ENCODE data around the gene RIMBP2. TPM values are rescaled to one million over a fixed set of nuclear protein-coding genes. Genes with fewer than 3 reads are reported as not detected.

RIMBP2 gene
- total RNA-seq, 1 donor from 2014 or later = 0.09 TPM

DNA sequence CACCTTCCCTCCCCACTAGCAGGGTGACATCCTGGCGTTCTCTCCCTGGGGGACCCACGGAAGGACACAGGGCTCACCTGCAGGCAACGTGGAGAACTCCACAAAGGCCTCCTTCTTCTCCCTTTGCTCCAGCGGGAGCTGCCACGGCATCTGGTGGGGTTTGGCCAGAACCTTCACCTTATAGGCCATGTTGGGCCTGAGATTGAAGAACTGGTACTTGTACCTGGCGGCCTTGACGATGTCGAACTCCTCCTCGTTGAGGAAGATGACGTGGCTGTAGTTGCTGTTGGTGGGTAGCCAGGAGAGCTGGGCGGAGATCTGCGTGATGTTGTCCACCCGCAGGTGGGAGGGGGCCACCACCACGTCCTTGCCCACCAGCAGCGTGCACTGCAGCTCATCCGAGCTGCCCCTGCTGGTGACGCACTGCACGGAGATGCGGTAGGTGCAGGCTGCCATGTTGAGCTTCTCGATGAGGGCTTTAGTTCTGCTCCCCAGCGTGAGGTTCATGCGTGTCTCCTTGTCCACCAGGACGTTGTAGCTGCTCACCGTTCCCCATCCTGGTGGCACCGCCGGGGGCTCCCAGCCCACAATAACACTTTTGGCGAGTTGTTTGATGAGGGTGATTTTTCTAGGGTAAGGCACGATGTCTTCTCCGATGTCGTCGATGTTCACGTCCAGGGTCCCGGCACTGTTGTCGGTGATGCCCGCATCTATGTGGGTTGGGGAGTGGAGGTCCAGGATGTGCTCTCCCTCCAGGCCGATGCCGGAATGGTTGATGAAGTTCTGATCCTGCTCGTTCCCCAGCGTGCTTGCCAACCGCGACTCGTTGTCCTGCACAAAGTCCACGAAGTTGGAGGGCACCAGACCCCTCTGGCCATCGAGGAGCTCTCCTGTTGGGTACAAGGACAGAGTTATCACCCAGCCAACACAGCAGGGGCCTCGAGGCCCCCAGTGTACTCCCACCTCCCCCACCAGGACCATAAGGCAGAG is 274.0 kb downstream of the RIMBP2 start:
- intact Hi-C loops (cut with DNase I) = no loop called here
- no peak for ATAC-seq

DNA sequence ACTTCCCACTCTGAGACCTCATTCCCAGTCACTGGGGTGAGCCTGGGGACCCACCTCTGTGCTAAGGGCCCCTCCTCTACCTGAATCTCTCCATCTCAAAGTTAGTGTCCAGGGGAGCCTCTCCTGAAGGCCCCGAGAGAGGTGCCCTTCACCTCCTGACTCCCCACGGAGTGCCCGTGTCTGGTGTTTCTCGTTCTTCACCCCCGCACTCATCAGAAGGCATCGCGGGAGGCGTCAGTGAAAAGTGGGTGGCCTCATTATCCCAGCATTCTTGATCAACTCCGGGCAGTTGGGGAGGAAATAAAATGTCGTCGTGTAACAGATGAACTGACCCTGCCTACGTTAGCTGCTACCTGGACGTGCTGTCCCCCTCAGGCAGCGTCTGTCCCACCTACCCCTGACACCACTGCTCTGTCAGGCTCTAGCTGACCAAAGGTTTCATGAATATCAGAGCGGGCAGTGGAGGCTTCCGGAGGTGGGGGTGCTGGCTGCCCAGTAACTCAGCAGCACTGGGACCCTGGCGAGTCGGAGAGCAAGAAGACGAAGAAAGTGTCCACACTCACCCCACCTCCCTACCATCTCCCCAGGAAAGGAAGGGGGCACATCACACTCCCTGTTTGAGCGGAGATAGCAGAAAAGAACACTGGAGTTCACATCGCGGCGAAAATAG is 275.6 kb downstream of the RIMBP2 start:
- H3K36me3 ChIP-seq = no peaks in the 10 kb centered on the region
- no peaks in the 10 kb centered on the region for H3K9me3 ChIP-seq
- ATAC-seq (no peak), DNase-seq (peak; percentile 34)
- TF ChIP-seq, protein P1, sequence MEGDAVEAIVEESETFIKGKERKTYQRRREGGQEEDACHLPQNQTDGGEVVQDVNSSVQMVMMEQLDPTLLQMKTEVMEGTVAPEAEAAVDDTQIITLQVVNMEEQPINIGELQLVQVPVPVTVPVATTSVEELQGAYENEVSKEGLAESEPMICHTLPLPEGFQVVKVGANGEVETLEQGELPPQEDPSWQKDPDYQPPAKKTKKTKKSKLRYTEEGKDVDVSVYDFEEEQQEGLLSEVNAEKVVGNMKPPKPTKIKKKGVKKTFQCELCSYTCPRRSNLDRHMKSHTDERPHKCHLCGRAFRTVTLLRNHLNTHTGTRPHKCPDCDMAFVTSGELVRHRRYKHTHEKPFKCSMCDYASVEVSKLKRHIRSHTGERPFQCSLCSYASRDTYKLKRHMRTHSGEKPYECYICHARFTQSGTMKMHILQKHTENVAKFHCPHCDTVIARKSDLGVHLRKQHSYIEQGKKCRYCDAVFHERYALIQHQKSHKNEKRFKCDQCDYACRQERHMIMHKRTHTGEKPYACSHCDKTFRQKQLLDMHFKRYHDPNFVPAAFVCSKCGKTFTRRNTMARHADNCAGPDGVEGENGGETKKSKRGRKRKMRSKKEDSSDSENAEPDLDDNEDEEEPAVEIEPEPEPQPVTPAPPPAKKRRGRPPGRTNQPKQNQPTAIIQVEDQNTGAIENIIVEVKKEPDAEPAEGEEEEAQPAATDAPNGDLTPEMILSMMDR (IDR thresholded peaks at IDR 0.05) = no peak
- no peak overlapping the region for H3K4me3 ChIP-seq
- H3K27me3 ChIP-seq = no peaks in the 10 kb centered on the region
- intact Hi-C loops (cut with DNase I) = no loop called here
- no peak overlapping the region for H3K27ac ChIP-seq
- H3K4me1 ChIP-seq = no peaks in the 10 kb centered on the region

More for the DNA sequence above, 274.0 kb downstream of the RIMBP2 start:
- H3K4me1 ChIP-seq = no peaks in the 10 kb centered on the region
- H3K4me3 ChIP-seq = no peak overlapping the region
- no peaks in the 10 kb centered on the region for H3K36me3 ChIP-seq
- no peaks in the 10 kb centered on the region for H3K9me3 ChIP-seq
- TF ChIP-seq, protein P1 (IDR thresholded peaks at IDR 0.05) = no peak
- no peak for DNase-seq
- H3K27me3 ChIP-seq = no peaks in the 10 kb centered on the region
- H3K27ac ChIP-seq = no peak overlapping the region

DNA sequence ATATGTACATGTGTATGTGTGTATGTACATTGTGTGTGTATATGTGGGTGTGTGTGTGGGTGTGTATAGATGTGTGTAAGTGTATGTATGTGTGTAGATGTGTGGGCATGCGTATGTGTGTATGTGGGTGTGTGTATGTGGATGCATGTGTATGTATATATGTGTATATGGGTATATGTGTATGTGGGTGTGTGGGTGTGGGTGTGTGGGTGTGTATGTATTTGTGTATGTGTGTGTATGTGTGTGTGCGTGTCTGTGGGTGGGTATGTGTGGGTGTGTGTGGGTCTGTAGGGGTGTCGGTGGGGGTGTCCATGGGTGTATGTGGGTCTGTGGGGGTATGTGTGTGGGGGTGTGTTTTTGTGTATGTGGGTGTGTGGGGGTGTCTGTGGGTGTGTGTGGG is 276.8 kb downstream of the RIMBP2 start:
- intact Hi-C loops (cut with DNase I) = no loop called here

DNA sequence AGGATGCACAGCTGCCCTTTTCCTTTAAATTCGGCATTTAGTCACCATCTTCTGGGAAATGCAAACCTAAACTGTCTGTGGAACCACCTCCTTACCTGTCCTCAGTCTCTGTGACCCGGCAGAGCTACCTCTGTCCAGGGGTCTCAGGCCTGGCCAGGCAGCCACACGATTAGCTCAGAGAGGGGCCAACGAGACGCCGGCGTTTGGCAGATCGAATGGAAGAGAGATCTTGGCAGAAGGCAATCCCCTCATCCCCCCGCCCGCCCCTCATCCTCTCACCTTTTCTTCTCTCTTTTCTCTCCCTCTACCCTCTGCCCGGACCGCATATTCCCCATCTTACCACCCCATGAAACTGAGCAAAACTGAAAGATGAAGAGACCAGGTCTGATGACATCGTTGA is 277.4 kb downstream of the RIMBP2 start:
- DNase-seq = peak; percentile 56

More for the DNA sequence above, 276.8 kb downstream of the RIMBP2 start:
- H3K4me3 ChIP-seq = no peak overlapping the region
- no peak overlapping the region for H3K27ac ChIP-seq
- no peaks in the 10 kb centered on the region for H3K27me3 ChIP-seq
- H3K9me3 ChIP-seq = no peaks in the 10 kb centered on the region
- H3K4me1 ChIP-seq = no peaks in the 10 kb centered on the region
- DNase-seq = peak; percentile 8
- no peak for ATAC-seq
- TF ChIP-seq, protein P1 (IDR thresholded peaks at IDR 0.05) = no peak
- no peaks in the 10 kb centered on the region for H3K36me3 ChIP-seq

DNA sequence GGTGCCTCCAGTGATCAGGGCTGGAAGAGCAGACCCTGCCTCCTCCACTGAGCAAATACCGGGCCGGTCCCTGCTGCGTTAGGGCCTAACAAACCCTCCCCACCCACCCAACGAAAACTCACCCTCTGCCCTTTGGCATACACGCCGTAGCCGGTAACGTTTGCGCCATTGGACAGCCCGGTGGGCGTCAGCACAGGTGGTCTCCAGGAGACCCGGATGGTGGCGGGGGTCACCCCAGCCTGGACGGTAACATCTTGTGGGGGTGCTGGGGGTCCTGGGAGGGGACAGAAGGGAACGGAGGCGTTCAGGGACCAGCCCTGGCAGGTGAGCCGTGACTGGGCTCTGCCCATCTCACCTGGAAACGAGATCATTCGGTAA is 277.9 kb downstream of the RIMBP2 start:
- ATAC-seq (no peak), DNase-seq (peak; percentile 46)
- Histone ChIP-seq H3K9me3 (no peaks in the 10 kb centered on the region), H3K4me3 (no peak overlapping the region), H3K4me1 (no peaks in the 10 kb centered on the region), H3K27ac (no peak overlapping the region), H3K36me3 (no peaks in the 10 kb centered on the region), H3K27me3 (no peaks in the 10 kb centered on the region)
- TF ChIP-seq, protein P1 (IDR thresholded peaks at IDR 0.05) = no peak
- intact Hi-C loops (cut with DNase I) = no loop called here

More for the DNA sequence above, 277.4 kb downstream of the RIMBP2 start:
- Histone ChIP-seq H3K36me3 (no peaks in the 10 kb centered on the region), H3K4me1 (no peaks in the 10 kb centered on the region), H3K9me3 (no peaks in the 10 kb centered on the region), H3K27ac (no peak overlapping the region), H3K4me3 (no peak overlapping the region), H3K27me3 (no peaks in the 10 kb centered on the region)
- intact Hi-C loops (cut with DNase I) = no loop called here
- TF ChIP-seq, protein P1 (IDR thresholded peaks at IDR 0.05) = no peak
- ATAC-seq = no peak
